Neuronal stem cell (in vitro differentiated cells): ENCODE results near the gene XXYLT1.

Experiments
- DNase-seq: peaks from one replicate; pipeline ENCODE4 v3.0.0-alpha.2; 2013; ENCODE audit warnings: low spot score
- H2AFZ ChIP-seq: one replicate; pipeline ENCODE4 v1.6.1; 2013; ENCODE audit warnings: mild to moderate bottlenecking, low read length, inconsistent platforms
- H2AK5ac ChIP-seq: 2 replicates; pipeline ENCODE4 v1.6.1; 2013; ENCODE audit warnings: low read depth, mild to moderate bottlenecking, inconsistent platforms, low read length, moderate library complexity, mixed read lengths
- H2BK120ac ChIP-seq: 2 replicates; pipeline ENCODE4 v1.6.1; 2013; ENCODE audit warnings: low read depth, mild to moderate bottlenecking, inconsistent platforms, low read length, moderate library complexity, mixed read lengths
- H2BK12ac ChIP-seq: one replicate; pipeline ENCODE4 v1.6.1; 2013; ENCODE audit warnings: low read length, inconsistent platforms
- H2BK15ac ChIP-seq: 2 replicates; pipeline ENCODE4 v1.6.1; 2013; ENCODE audit warnings: mild to moderate bottlenecking, low read length, inconsistent platforms, mixed read lengths
- H2BK5ac ChIP-seq: one replicate; pipeline ENCODE4 v1.6.1; 2013; ENCODE audit warnings: inconsistent platforms, mild to moderate bottlenecking, low read length, moderate library complexity
- H3K14ac ChIP-seq: one replicate; pipeline ENCODE4 v1.6.1; 2013; ENCODE audit warnings: low read length, inconsistent platforms
- H3K18ac ChIP-seq: 2 replicates; pipeline ENCODE4 v1.6.1; 2013; ENCODE audit warnings: low read length, inconsistent platforms
- H3K23ac ChIP-seq: 2 replicates; pipeline ENCODE4 v1.6.1; 2013; ENCODE audit warnings: low read depth, mild to moderate bottlenecking, mixed read lengths, low read length, inconsistent platforms; ENCODE audit not compliant: poor library complexity
- H3K27ac ChIP-seq: replicated peaks from 3 replicates; pipeline ENCODE4 v1.5.1; 2013; ENCODE audit warnings: low read length, inconsistent platforms
- H3K27me3 ChIP-seq, 3 experiments: 2 replicates each; pipeline ENCODE4 v1.6.1; 2013; ENCODE audit warnings: low read length in 3 of 3, mild to moderate bottlenecking in 2 of 3, inconsistent platforms in 1 of 3, low read depth in 1 of 3, mixed read lengths in 1 of 3, moderate library complexity in 1 of 3; ENCODE audit not compliant: control insufficient read depth in 3 of 3, insufficient read depth in 3 of 3
- H3K36me3 ChIP-seq, 2 donors: replicated peaks in 1 of 2; 2 replicates each; pipeline ENCODE4 v1.6.1; 2013; ENCODE audit warnings: low read length in 2 of 2; ENCODE audit not compliant: control insufficient read depth in 2 of 2, insufficient read depth in 2 of 2
- H3K4ac ChIP-seq: 2 replicates; pipeline ENCODE4 v1.6.1; 2013; ENCODE audit warnings: inconsistent platforms, mild to moderate bottlenecking, low read length, moderate library complexity
- H3K4me1 ChIP-seq, 2 donors: 1 replicate in 1 of 2; 2 replicates in 1 of 2; pipeline ENCODE4 v1.6.1; 2013; ENCODE audit warnings: low read length in 2 of 2, low read depth in 1 of 2; ENCODE audit not compliant: control insufficient read depth in 2 of 2, insufficient read depth in 1 of 2
- H3K4me2 ChIP-seq: one replicate; pipeline ENCODE4 v1.6.1; 2013; ENCODE audit warnings: mild to moderate bottlenecking, low read length, inconsistent platforms; ENCODE audit not compliant: insufficient read depth, poor library complexity, severe bottlenecking
- H3K4me3 ChIP-seq, 2 donors: 2 replicates each; pipeline ENCODE4 v1.5.1; 2013; ENCODE audit warnings: low read length in 2 of 2, mild to moderate bottlenecking in 2 of 2, inconsistent platforms in 1 of 2, moderate library complexity in 1 of 2
- H3K79me1 ChIP-seq: one replicate; pipeline ENCODE4 v1.6.1; 2013; ENCODE audit warnings: low read depth, mild to moderate bottlenecking, inconsistent platforms, low read length, moderate library complexity
- H3K9ac ChIP-seq: one replicate; pipeline ENCODE4 v1.6.1; 2013; ENCODE audit warnings: mild to moderate bottlenecking, low read depth, low read length, inconsistent platforms; ENCODE audit not compliant: poor library complexity
- H3K9me3 ChIP-seq, 2 donors: replicated peaks in 1 of 2; 2 replicates each; pipeline versions ENCODE3 to v1.6.1; 2013; ENCODE audit warnings: low read length in 2 of 2, mild to moderate bottlenecking in 2 of 2, inconsistent platforms in 1 of 2, low read depth in 1 of 2, mixed read lengths in 1 of 2, moderate library complexity in 1 of 2; ENCODE audit not compliant: control insufficient read depth in 2 of 2, insufficient read depth in 1 of 2
- H4K8ac ChIP-seq: one replicate; pipeline ENCODE4 v1.6.1; 2013; ENCODE audit warnings: low read depth, mild to moderate bottlenecking, inconsistent platforms, low read length, moderate library complexity
- H4K91ac ChIP-seq: one replicate; pipeline ENCODE4 v1.6.1; 2013; ENCODE audit warnings: low read length, low read depth, mild to moderate bottlenecking, inconsistent platforms; ENCODE audit not compliant: poor library complexity
- WGBS, 2 donors: extraction: QIAGEN DNeasy Blood & Tissue Kit; methylation state at CpG; one replicate each; pipeline ENCODE4 v1.1.7; 2013; ENCODE audit warnings: missing lambda C conversion rate in 2 of 2, mixed read lengths in 1 of 2; ENCODE audit not compliant: insufficient read length in 2 of 2, insufficient replicate concordance in 1 of 2; ENCODE audit errors: extremely low coverage in 2 of 2; 5-methylcytosine and 5-hydroxymethylcytosine counted together

XXYLT1 gene

GRCh38 chr3:195181113-195181498 is 89.9 kb downstream of the XXYLT1 start:
- Histone ChIP-seq H3K27me3 (no peaks in the 10 kb centered on the region), H4K91ac (no peak overlapping the region), H3K27ac (no peak overlapping the region), H3K4me2 (no peak overlapping the region), H3K4ac (no peak overlapping the region), H3K14ac (no peak overlapping the region), H3K36me3 (peaks cover 0 to 5% of the 10 kb centered on the region in 2 donors), H3K4me1 (peaks cover 9 to 16% of the 10 kb centered on the region in 2 donors), H4K8ac (no peak overlapping the region), H2BK5ac (no peak overlapping the region), H3K18ac (no peak overlapping the region), H3K23ac (no peak overlapping the region), H2AK5ac (no peak overlapping the region), H2BK15ac (no peak overlapping the region), H2BK12ac (no peak overlapping the region), H3K9ac (no peak overlapping the region), H2BK120ac (no peak overlapping the region), H3K4me3 (no peak overlapping the region), H3K79me1 (peaks cover 3% of the 10 kb centered on the region), H3K9me3 (peaks cover 0 to 3% of the 10 kb centered on the region in 2 donors), H2AFZ (no peak overlapping the region)
- no CpG with 5 or more reads among the region's 9 CpGs for WGBS, 2 donors
- DNase-seq: no peak

DNA sequence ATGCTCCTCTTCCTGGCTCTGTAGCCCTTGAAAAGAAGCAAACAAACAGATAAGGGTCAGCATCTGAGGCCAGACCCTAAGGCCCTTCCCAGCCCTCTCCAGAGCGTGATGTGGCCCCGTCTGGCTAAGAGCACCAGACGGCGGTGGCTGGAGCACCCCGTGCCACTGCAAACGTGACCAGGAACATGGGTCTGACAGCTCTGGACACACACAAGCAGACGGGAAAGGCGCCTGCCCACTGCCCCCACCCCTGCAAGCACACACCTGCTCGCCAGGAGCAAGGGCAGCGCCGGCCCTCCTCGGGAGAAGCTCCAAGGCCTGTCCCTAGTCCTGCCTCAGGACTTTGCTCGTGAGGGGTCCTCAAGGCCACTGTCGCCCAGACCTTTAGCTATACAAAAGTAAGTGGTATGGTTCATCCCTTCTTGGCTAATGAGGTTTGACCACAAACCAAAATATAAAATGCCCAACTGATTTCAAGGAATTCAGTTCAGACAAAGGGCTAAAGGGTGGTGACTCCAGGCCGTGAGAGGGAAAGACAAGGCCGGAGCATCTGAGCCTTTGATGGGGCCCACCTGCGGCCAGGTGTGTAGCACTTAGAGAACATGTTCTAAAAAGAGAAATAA is 90.4 kb downstream of the XXYLT1 start:
- Histone ChIP-seq H3K18ac (peak overlapping the region; percentile 78), H3K79me1 (peaks cover 3% of the 10 kb centered on the region), H3K4me2 (no peak overlapping the region), H3K36me3 (peaks cover 0 to 5% of the 10 kb centered on the region in 2 donors), H3K23ac (no peak overlapping the region), H2BK15ac (peak overlapping the region; percentile 35), H3K4me1 (peaks cover 8 to 16% of the 10 kb centered on the region in 2 donors), H4K91ac (no peak overlapping the region), H3K9me3 (peaks cover 0 to 3% of the 10 kb centered on the region in 2 donors), H2AK5ac (peak overlapping the region; percentile 94), H3K4me3 (no peak overlapping the region), H2BK120ac (no peak overlapping the region), H3K27me3 (no peaks in the 10 kb centered on the region), H2AFZ (peak overlapping the region; percentile 18), H2BK5ac (no peak overlapping the region), H4K8ac (no peak overlapping the region), H3K27ac (no peak overlapping the region), H2BK12ac (no peak overlapping the region), H3K14ac (no peak overlapping the region), H3K4ac (no peak overlapping the region), H3K9ac (no peak overlapping the region)
- no CpG with 5 or more reads among the region's 17 CpGs for WGBS, 2 donors
- DNase-seq: no peak

DNA sequence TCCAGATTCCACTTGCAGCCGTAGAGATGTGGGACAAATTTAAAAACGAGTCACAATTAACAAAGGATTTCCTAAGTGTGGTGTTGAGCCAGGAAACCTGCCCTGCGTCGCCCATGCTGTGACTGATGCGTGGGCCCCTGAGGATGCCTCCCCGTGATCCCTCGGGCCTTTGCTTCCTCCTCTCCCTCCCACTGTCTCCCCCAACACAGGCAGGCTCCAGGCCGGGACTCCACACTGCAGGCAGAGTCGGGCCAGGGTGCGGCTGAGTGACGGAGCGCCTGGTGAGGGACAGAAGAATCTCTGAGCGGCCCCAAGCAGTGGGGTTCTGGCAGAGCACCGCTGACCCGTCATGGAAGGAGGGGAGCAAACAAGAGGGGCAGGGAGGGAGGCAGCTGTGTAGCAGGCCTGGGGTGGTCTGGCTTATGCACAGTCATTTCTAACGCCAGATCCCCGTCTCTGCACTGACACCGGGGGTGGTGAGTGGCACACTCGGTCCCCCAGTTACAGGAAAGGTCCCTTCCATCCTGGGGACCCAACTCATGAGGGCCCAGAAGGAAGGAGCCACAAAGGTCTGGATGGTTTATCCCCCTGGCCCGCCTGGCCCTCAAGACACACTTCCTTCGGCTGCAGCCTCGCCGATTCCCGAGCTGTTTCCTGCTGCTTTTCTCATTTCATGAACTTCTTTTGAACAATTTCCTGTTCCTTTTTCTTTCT is 91.0 kb downstream of the XXYLT1 start:
- Histone ChIP-seq H4K8ac (peak overlapping the region; percentile 95), H4K91ac (no peak overlapping the region), H2BK12ac (no peak overlapping the region), H2AK5ac (peak overlapping the region; percentile 58), H3K4ac (no peak overlapping the region), H2BK15ac (peak overlapping the region; percentile 53), H3K79me1 (peaks cover 3% of the 10 kb centered on the region), H3K27ac (no peak overlapping the region), H3K9ac (peak overlapping the region; percentile 26), H3K14ac (no peak overlapping the region), H3K4me2 (no peak overlapping the region), H3K23ac (peak overlapping the region; percentile 59), H3K4me3 (no peak overlapping the region), H3K27me3 (no peaks in the 10 kb centered on the region), H2BK5ac (peak overlapping the region; percentile 83), H2AFZ (peak overlapping the region; percentile 18), H3K4me1 (peaks cover 9 to 16% of the 10 kb centered on the region in 2 donors), H3K9me3 (peaks cover 0 to 3% of the 10 kb centered on the region in 2 donors), H3K36me3 (peaks cover 0 to 9% of the 10 kb centered on the region in 2 donors), H2BK120ac (peak overlapping the region; percentile 12), H3K18ac (peak overlapping the region; percentile 65)
- no CpG with 5 or more reads among the region's 24 CpGs for WGBS, 2 donors
- DNase-seq: no peak

DNA sequence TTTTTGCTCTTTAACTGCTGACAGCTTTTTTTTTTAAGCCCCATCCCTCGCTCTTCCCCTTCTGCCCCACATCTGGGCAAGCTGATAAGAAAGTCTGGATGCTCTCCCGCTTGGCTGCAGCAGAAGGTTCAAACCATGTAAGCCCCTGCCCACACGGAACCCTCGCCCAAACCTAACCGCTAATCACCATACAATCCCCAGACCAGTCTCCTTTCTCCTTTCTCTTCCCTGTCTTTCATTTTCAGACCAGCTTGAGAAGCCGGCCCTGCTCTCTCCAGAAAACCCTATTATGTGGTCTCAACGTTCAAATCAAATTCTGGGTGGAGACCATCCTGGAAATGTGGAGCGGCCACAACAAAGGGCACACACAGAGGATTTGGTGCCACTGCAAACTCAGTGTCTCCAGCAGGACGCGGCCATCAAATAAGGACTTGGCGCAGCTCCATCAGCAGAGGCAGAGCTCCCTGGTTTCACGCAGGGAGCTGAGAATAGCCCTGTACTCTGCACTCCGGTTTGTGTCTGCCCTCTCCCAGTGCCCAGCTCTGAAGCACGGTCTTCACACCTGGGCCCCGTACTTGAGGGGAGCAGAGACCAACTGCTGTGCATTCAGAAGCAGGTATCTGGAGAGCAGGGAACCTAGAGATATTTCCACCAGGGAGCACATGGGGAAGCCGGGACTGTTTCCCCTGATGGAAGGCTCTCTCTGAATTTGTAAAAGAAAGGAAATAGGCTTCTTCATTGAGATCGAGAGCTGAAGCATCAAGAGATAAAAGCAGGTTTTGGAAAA is 92.6 kb downstream of the XXYLT1 start:
- Histone ChIP-seq H3K18ac (peak overlapping the region; percentile 1), H2AFZ (no peak overlapping the region), H3K27me3 (no peaks in the 10 kb centered on the region), H2BK5ac (no peak overlapping the region), H2AK5ac (no peak overlapping the region), H3K4ac (no peak overlapping the region), H3K36me3 (peaks cover 0 to 9% of the 10 kb centered on the region in 2 donors), H3K9ac (no peak overlapping the region), H3K14ac (no peak overlapping the region), H4K91ac (no peak overlapping the region), H3K4me3 (no peak overlapping the region), H3K23ac (no peak overlapping the region), H2BK12ac (no peak overlapping the region), H2BK120ac (no peak overlapping the region), H2BK15ac (no peak overlapping the region), H3K9me3 (peaks cover 0 to 3% of the 10 kb centered on the region in 2 donors), H3K4me2 (no peak overlapping the region), H4K8ac (no peak overlapping the region), H3K27ac (no peak overlapping the region), H3K79me1 (peaks cover 3% of the 10 kb centered on the region), H3K4me1 (peaks cover 14 to 17% of the 10 kb centered on the region in 2 donors)
- no peak for DNase-seq
- no CpG with 5 or more reads among the region's 17 CpGs for WGBS, 2 donors
